DMS114 treated with DMSO at 0.1 percent for 48 hours (cell line): ENCODE data around the gene UBE2O.
A peak's percentile ranks its signal among the peaks of the same experiment; 100 is the strongest.

Source experiments
- DNase-seq: peaks from one replicate; lab custom pipeline; 2025; ENCODE audit not compliant: unreplicated experiment; lab: John Stamatoyannopoulos, UW

The UBE2O gene

DNA sequence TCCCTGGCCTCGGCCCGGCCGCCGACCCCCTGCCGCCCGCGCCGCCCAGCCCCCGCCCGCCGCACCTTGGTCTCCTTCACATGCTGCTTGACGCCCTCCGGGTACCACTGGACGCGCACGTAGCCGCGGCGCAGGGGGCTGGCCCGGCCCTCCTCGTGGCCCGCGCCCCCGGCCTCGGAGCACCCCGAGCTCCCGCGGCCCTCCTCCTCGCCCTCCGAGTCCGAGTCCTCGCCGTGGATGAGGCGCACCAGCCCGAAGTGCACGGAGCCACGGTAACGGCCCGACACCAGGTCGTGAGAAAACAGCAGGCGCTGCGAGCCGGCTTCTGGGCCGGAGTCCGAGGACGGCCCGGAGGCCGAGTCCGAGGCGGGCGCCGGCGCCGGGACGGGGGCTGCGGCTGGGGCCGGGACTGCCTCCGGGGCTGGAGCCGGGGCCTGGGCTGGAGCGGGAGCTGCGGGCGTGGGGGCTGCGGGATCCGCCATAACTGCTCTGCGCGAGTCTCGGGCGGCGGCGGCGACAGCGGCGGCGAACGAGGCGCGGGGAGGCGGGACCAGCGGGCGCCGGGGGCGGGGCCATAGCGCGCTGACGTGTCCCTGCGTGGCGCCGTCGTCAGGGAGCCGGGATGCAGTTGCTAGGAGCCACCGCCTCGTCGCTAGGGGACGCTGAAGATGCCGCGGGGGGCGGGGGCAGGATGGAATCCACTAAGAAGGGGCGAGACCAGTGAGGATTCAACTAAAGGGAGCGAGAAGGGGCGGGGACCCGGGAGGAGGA, at the start of gene UBE2O:
TSS of gene UBE2O (minus strand) at position 493 of the 771 bp plus-strand sequence. CDS start at position 482, 11 bp downstream.
- DNase-seq: peak; percentile 83

DNA sequence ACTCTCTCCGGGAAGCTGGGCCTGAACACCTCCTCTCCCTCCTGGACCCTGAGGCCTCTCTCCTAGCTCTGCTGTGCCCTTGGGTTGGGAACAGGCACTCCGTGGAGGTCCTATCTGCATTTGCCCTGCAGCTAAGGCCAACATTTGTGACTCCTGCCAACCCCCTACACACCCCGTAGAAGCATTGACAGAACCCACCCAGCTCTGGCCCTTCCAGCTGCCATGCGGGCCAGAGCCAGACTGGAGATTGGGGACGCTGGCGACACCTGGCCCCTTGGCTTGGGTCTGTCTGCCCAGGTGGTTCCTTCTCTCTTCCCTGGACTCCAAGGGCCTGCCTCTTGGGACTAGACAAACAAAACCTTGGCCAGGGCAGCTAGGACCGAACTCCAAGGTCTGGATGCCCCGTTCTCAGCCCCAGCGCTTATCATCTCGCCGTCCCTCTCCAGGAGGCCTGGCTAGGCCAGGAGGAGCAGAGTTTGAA, 48.9 kb upstream of the UBE2O start:
- DNase-seq: no peak

DNA sequence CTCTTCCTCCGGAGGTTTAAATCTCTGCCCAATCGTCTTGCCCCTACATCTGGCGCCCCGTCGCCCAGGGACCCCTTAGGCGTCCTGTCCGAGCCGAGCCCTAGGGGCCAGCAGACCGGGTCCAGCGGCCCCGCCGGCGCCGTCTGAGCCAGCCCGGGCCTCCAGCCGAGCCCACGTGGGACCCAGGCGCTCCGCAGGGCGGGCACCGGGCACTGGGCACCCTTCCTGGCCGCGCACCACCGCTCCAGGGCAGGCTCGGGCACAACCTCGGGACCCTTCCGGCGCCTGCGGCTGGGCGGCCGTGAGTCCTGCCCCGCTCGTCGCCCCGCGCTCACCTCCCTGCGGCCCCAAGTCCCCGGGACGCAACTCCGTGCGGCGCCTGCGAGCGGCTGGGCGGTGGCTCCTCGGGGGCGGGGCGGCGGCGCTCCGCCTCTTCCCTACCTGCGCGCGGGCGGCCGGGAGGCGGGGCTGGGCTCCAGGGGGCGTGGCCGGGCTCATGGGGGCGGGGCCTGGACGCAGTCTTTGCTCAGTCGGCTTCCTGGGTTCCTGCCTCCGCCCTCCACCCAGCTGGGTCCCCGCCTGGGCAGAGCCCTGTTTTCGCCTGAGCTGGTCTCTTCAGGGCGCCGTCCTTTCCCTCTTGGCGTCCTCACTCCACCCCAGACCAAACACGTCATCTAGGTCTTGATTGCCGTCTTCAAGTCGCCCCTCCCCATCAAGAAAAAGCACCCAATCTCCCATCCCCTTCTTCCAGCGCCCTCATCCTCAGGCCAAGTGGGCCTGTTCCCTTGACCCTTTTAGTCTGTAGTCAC, 48.3 kb upstream of the UBE2O start, which contains the start of gene RHBDF2:
TSS of gene RHBDF2 (minus strand) at position 406 of the 809 bp plus-strand sequence. CDS start 19,899 bp downstream, outside the sequence.
- peak; percentile 37 for DNase-seq

DNA sequence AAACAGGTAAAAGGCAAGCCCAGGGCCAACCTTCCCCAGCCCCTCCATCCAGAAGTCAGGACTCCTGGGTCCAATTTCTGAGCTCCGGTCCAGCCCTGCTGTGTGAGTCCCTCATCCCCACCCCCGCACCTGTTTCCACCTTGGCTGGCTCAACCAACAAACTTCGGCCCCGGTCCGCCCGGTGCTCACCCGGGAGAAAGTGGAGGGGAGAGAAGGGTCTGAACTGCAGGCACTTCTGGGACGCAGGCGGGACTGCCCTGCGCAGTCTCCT, 47.7 kb upstream of the UBE2O start:
- no peak for DNase-seq

DNA sequence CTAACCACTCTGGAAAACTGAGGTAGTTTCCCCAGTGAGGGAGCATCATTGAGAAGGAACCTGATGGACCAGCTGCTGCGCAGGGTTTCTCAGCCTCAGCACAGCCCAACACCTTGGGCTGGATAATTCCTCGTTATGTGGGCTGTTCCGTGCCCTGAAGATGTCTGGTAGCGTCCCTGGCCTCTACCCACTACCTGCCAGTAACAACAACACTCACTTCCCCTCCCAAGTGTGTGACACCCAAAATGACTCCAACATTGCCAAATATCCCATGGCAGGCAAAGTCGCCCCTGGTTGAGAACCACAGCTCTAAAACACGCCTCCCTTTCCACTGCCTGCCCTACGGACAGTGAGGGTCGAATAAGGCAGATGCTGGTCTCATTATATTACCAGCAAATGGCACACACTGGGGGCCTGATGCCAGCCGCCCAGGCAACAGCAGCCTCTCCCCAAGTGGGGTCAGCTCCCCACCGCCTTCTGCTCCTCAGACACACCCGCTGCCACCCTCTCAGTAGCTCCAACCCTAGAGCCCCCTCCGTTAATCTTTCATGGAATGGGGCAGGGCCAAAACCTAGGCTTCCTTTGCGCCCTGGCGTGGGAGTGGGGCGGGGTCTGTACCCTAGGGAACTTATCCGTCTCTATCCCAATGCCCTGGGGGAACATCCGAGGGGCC, 47.3 kb upstream of the UBE2O start:
- no peak for DNase-seq

DNA sequence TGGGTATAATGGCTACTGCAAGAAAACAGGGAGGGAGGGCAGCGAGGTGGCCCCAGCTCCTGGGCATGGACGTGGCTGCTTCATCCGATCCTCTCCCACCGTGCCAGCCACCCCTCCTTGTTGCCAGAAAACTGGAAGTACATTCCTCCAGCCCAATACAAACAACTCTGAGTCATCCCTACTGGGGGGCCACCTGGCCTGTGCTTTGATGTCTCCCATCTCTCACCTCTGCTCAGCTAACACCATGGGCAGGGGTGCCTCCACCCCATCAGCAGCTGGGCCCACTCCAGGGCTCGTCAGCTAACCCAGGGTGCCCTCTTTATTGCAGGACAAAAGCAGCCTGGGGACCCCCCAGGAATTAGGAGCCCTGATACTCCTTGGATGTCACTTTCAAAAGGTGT, 46.3 kb upstream of the UBE2O start:
- no peak for DNase-seq

DNA sequence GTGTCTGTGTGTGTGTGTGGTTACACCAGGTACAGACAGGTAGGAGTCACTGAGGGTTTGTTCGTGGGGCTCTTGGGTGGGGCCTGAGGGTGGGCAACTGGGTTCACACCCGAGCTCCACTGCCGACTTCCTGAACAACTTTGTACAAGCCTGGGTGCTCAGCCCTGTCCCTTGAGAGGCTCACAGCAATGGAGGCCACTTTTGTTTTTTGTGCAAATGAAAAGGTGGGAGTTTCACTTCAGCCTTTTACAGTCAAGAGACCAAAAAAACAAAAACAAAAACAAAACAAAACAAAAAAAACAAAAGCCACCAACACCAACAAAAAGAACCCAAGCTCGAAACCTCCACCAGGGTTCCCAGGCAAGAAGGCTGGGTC, 45.9 kb upstream of the UBE2O start:
- no peak for DNase-seq

DNA sequence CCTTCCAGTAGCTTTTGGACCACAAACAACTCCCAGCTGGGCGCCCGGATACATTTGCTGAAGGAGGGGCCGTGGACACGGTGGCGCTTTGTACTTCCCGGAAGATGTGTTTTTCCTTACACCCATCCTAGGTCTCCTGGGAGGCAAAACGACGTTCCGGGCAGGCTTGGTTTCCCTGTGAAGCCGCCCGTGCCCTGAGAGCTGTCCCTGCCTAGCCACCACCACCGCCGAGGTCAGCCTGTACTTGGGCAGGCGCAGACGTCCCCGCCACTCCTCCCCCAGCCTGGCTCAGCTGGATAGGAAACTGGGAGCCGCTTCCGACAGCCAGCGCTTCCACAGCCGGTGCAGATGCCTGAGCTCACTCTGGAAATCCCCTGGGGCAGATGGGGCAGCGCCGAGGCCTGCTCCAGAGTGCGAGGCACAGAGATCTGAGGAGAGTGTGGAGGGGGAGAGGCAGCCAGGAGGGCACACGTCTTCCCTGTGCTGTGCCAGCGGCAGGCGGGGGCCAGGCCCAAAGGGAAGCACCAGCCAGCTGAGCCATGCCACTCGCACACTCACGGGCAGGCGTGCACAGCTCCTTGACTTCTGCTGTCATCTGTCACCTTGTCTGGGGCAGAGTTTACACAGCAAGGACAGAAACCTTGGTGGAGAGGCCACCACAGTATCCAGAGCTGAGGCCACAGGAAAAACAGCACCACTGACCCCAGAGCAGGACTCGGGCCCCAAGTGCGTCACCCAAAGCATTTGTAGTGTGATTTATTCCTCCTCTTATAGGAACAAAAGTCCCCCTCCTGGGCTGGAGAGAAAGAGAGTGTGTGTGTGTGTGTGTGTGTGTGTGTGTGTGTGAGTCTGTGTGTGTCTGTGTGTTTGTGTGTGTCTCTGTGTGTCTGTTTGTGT, 45.3 kb upstream of the UBE2O start:
- DNase-seq: no peak

DNA sequence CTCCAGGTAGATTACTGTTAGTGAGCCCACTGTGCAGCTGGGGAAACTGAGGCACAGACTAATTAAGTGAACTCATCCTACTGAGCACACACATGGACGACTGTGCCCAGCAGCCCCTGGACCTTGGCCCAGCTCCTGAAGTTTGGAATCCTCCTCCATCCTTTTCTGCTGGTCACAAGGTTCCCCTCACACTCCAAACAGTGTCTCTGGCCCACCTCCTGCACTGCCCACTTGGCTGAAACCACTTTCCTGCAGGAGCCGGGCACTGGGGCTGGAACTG, 44.7 kb upstream of the UBE2O start:
- DNase-seq: no peak

DNA sequence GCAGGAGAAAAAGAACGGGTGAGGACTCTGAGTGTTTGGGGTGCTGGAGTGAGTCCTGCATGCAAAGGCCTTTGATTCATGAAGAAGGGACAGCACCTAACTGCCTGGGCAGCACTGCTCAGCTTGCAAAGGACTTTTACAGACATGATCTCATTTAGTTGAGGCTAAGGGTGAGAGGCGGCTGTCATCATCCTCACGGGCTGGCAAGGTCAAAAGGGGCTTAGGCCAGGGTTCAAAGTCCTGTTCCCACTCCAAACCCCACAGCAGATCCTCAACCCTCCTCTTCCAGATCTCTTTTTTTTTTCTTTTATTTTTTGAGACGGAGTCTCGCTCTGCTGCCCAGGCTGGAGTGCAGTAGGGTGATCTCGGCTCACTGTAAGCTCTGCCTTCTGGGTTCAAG, 43.5 kb upstream of the UBE2O start:
- no peak for DNase-seq

DNA sequence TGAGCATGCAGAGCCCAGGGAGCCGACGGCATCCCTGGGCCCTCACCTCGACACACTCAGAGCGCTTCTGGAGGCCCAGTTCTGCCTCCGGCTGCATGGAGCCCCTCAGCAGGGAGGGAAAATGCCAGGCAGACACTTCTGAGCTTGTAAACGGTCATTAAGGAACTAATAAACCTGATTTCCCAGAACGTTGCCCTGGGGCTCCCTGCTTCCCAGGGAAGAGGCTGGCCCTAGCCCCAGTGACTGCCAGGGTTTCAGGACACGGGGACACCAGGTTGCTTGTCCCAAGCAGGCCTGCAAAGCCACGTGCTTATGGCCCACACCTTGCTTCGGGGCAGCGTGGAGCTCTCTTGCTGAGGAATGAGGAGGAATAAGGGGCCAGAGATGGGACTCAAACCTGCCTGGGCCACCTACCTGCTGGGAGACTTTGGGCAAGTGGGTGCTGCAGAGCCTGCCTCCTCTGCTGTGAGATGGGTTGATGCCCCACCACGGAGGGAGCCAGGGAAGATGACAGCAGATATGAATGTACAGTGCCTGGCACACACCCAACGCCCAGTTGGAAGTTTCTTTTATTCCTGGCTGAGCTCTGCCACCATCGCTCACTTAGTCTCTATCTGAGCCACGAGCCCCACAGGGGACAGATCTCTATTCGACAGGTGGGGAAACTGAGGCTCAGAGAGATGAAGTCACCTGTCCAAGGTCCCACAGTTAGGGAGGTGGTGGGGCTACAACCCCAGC, 42.9 kb upstream of the UBE2O start:
- no peak for DNase-seq

DNA sequence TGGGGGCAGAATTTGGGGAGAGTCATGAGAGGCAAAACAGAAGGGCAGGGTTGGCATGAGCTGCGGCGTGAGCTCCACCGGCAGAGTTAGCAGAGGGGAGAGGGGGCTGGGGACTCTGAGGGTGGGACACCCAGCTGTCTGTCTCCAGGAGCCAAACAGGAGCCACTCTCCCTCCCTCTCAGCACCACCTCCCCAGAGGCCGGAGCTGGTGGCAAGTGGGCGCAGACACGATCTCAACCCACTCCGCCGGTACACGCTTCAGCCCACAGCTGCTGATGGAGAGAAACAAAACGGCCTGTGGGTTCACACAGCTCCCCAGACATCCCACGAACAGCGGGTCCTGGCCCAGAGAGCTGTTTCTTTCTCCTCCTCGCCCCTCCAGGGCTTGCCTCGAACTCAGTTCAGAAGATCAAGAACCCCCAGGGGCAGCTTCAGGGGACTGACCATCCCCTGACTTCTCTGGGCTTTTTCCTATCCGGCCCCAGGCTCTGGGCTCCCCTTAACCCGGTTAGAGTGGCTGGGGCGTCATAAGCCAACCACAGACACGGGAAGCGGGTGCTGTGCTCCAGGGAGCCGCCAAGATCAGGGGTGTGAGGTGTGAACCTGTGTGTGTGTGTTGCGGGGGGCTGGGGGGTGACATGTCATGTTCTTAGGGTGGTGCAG, 40.7 kb upstream of the UBE2O start:
- no peak for DNase-seq

DNA sequence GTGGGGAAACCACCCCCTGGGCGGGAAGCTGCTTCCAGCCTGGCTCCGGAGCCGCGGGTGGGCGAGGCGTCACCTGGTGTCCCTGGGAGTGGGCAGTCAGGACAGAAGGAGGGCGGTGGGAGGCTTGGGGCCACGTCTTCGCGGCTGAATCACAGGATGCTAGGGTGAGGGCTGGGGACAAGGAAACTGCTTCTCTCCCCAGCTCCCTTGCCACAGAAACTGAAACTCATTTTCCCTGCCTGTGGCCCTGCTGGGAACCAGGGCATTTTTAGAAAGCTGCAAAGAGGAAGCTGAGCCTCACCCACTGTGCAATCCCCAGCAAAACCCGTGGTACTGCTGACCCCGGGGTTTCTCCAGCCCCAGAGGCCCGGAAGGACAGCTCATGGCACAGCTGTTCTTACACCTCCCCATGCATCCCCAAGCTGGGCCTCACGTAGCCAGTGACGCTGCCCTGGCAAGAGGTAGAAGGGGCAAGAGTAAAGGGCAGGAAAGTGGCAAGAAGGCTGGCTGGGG, 40.1 kb upstream of the UBE2O start:
- DNase-seq: no peak

DNA sequence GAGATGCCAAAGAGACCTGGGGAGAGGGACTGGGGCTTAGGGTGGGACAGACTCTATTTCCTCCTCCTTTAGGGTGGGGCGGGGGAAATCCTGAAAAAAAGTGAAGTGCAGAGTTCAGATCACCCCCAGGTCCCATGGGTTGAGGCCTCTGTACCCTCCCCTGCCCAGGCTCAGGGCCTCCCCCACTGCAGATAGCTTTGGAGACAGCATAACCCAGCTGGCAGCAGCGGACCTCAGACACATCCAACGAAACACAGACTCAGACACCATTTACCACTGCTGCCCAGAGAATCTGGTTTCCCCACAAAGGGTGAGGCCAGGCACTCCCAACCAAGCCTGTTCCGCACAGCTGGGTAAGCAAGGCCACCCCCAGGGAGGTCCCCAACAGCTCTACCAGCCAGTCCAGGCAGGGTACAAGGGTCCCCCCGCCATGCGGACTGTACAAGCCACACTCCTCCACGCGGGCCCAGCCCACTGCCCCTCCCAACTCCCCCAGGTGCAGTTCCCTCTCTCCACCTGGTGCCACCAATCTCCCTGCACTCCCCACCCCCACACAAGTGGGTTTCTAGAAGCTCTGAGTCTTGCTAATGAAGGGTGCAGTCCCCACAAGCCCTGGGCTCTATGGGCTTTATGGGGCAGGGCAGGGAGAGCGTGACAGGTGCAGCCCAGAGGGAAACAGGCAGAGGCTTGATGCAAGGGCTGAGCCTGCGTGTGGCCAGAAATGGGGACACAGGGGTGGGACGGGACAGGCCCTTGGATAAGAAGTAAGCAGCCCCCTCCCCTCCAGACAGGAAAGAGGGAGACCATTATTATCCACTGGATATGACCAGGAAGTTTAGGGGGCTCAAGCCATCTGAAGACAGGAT, 39.4 kb upstream of the UBE2O start:
- no peak for DNase-seq

DNA sequence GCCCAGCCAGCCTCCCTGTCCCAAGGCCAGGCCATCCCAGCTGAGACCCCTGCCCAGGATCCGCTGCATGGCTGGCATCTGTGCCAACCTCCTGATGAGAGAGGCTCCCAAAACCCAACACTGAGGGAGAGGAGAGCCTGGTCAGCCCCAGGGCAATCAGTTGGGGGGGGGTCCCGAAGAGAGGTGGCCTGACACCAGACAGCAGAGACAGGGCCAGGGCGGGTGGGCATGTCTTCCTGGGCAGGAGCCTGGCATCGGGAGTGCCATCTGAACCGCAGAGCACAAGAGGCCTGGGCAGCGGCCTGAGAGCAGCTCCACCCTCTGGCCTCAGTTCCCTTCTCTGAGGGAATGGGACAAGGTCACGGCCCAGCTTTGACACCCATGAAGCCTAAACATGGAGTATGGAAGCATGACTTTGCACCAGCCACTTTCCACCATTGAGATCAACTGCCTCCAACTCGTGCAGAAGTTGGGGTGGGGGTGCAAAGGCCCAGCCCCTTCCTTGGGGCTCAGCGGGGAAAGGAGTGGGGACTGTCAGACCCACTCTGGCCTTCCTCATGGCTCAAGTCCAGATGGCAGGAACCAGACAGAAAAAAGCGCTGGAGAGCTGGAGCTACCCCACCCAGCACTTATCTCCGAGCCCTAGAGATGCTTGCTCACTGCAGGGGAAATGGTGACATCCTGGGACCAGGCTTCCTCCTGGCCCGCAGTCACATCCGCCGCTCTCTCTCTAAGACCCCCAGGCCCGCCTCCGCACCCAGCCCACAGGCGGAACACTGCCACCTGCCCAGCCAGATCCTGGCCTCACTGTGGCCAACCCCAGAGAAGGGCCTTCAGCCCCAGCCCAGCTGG, 38.5 kb upstream of the UBE2O start:
- no peak for DNase-seq

DNA sequence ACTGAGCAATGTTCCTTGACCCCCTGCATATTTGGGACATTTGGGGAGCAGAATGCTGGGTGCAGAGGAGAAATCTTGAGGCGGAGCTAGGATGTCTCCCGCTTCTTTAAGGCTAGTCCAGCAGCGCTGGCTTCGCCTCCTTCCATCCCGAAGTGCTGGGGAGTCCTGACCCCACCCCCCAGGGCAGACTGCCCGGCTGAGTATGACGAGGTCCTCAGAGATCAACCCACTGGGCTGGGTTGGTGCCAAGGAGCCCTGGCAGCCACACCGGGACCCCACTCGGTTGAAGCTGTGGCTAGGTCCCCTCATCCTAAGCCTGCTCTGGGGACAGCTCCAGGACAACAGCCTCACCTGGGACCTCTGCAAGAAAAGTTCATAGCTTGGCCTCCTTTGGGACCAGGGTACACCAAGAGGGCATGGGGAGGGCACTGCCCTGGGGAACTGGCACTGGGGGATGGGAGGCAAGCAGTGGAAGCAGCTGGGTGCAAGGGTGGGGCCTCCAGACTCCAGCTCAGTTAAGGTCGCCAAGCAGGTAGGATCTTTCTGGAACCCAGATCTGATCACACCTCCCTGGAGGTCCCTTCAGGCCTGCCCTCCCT, 37.3 kb upstream of the UBE2O start:
- DNase-seq: no peak

DNA sequence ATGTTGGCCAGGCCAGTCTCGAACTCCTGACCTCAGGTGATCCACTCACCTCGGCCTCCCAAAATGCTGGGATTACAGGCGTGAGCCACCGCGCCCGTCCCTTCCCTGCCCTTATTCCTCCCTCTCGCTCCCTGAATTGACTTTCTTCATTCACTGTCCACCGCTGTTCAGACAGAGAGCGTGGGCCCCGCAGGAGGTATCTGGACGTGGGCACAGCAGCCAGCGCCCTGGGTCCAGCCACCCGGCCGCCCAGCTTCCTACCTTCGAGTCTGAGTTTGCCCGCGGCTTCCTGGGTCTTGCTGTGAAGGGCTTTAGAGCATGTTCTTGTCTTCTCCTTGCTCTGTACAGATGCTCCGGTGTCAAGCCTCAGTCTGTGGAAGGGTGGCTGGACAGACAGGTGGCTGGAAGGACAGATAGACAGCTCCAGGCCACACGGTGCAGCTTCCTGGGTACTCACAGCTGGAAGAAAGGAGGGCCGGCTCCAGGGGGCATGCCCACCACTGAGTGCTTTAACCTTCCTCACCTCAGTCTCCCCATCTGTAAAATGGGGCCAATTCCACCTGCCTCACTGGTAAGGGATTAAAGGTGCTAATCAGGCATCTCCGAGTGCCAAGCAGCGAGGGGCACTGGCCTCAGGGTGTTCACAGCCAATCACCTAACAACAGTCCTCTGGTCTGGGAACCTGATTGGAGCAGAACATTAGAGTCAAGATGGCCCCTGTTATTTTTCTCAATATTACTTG, 34.7 kb upstream of the UBE2O start:
- DNase-seq: no peak
